Epithelial cell of prostate (primary cell): Measurements from ENCODE around the gene SECISBP2L.
A peak's percentile ranks its signal among the peaks of the same experiment; 100 is the strongest.

Source experiments
- DNase-seq: peaks from one replicate; pipeline ENCODE4 v3.0.0-alpha.2; 2011; ENCODE audit warnings: low read depth, low spot score
- H3K27ac ChIP-seq: fragments of 450-650 bp; 2 replicates; pipeline ENCODE4 v1.5.1; 2017; ENCODE audit warnings: mild to moderate bottlenecking

The SECISBP2L gene

GRCh38 chr15:49062900-49063299 is 16.7 kb upstream of the SECISBP2L start:
- DNase-seq = no peak
- H3K27ac ChIP-seq = no peak overlapping the region

GRCh38 chr15:49060710-49061495 is 14.7 kb upstream of the SECISBP2L start:
- DNase-seq = no peak
- H3K27ac ChIP-seq = no peak overlapping the region

DNA sequence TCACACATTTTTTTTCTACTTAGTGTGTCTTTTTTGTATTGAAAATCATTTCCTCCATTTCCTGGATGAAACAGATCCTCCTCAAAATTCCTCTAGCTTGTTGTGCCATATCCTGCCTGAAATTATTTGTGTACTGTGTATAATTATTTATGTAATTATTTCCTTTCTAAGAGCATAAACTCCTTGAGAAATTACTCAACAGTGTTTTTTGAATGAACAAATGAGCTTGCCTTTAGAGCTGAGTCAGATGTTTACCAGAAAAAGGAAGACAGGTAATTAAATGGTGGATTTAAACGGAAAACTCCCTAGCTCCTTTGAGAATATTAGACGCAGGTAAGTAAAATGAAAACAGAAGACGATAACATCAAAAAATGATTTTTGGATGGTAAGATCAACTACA is 13.2 kb upstream of the SECISBP2L start:
- DNase-seq = no peak

GRCh38 chr15:49058559-49058958 is 12.3 kb upstream of the SECISBP2L start:
- DNase-seq = no peak

More for the DNA sequence above, 13.2 kb upstream of the SECISBP2L start:
- H3K27ac ChIP-seq = no peak overlapping the region

GRCh38 chr15:49055630-49056029 is 9.4 kb upstream of the SECISBP2L start:
- no peak for DNase-seq
- H3K27ac ChIP-seq = no peak overlapping the region

More at GRCh38 chr15:49058559-49058958, 12.3 kb upstream of the SECISBP2L start:
- H3K27ac ChIP-seq = no peak overlapping the region

DNA sequence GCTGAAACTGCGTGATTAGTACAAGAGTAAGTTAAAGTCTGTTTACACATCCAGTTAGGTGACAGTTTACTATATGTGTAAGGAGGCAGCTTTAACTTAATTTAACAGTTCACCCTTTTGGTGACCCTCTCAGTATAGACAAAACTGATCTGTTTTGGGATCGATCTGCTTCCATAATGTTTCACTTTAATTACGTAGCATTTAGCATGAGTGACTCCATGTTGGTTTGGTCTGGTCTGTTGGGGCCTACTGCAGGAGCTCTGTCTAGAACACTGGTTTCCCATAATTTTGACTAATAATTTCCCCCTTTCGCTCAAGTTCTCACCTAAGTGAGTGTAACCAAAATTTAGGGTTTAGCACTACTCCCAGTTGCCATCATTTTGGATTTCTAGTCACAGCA is 6.4 kb upstream of the SECISBP2L start:
- DNase-seq = no peak
- no peak overlapping the region for H3K27ac ChIP-seq

GRCh38 chr15:49047456-49047855 is 1.2 kb upstream of the SECISBP2L start:
- H3K27ac ChIP-seq = no peak overlapping the region
- DNase-seq = no peak

GRCh38 chr15:49045751-49046219 is 461 bp downstream of the SECISBP2L start:
- peak overlapping the region; percentile 51 for H3K27ac ChIP-seq
- no peak for DNase-seq

- peak overlapping the region; percentile 51 for H3K27ac ChIP-seq
- DNase-seq = no peak
Measured at GRCh38 chr15:49044766-49045606, 1.3 kb downstream of the SECISBP2L start.

DNA sequence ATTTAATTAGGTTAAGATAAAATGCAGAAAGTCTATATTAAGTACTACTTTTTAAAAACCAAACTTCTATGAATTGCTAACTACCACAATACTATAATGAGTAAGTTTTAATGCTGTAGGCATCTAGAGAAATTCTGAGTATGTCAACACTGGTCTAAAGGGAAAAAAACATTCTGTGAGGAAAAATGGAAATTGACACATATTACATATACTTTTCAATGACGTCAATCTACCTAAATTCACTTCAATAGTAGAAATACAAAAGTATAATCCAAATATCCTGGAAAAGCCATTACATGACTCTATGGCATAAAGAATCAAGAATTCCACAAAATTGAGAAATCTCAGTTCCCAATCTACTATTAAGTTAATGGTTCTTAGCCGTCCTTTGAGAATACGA is 2.2 kb downstream of the SECISBP2L start:
- no peak overlapping the region for H3K27ac ChIP-seq
- DNase-seq = no peak

DNA sequence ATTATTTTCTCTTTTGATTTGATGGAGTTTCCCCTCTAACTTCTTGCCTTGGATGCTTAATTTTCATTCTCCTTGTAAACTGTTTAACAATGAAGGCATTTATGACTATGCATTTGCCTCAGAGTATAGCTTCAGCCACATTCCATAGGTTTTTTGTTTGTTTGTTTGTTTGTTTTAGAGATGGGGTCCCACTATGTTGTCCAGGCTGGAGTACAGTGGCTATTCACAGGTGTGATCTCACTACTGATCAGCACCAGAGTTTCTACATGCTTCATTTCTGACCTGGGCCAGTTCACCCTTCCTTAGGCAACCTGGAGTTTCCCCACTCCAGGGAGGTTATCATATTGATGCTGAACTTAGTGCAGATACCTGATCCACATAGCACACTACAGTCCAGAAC is 4.1 kb downstream of the SECISBP2L start:
- no peak for DNase-seq
- H3K27ac ChIP-seq = no peak overlapping the region

DNA sequence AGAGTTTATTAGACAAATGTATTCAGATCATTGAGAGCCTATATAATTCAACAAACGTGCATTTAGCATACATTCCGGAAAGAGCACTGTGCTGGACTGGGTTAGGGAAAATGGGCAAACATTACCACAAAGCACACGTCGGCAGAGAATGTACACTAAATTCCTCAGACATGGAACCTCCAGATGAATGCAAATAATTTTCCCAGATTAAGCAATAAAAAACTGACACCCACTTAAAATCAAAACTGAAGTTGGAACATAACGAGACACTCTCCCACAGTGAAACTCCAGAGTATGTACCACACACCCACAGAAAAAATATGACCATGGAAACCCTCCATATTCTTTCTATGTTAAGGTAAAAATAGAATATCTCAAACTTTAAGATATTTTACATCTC is 4.8 kb downstream of the SECISBP2L start:
- H3K27ac ChIP-seq = no peak overlapping the region
- no peak for DNase-seq

- H3K27ac ChIP-seq = no peak overlapping the region
- no peak for DNase-seq
Measured at GRCh38 chr15:49040151-49040550, 6.1 kb downstream of the SECISBP2L start.

- DNase-seq = no peak
Measured at GRCh38 chr15:49038382-49038781, 7.9 kb downstream of the SECISBP2L start.

GRCh38 chr15:49037546-49037940 is 8.7 kb downstream of the SECISBP2L start:
- no peak overlapping the region for H3K27ac ChIP-seq
- no peak for DNase-seq

More at GRCh38 chr15:49038382-49038781, 7.9 kb downstream of the SECISBP2L start:
- H3K27ac ChIP-seq = no peak overlapping the region

GRCh38 chr15:49036650-49037545 is 9.3 kb downstream of the SECISBP2L start:
- no peak for DNase-seq
- H3K27ac ChIP-seq = no peak overlapping the region

DNA sequence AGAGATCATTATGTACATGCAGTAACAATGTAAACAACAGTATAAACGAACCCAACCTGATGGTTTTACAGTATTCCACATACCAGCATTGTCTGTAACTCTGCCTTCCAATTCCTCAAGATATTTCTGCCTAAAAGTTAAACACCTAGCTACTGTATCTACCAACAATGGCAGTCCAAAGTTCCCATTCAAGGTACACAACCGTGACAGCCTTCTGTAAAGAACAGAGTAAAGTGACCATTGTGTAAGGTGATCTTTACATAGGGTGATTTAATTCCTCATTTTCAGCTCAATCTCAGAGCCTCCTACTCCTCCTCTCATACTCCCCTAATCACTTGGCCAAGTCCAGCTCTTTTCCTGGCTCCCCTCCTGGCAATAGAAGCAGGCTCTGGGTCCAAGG is 10.4 kb downstream of the SECISBP2L start:
- no peak for DNase-seq
- no peak overlapping the region for H3K27ac ChIP-seq

- no peak for DNase-seq
- H3K27ac ChIP-seq = no peak overlapping the region
Measured at GRCh38 chr15:49032601-49033145, 13.6 kb downstream of the SECISBP2L start.

DNA sequence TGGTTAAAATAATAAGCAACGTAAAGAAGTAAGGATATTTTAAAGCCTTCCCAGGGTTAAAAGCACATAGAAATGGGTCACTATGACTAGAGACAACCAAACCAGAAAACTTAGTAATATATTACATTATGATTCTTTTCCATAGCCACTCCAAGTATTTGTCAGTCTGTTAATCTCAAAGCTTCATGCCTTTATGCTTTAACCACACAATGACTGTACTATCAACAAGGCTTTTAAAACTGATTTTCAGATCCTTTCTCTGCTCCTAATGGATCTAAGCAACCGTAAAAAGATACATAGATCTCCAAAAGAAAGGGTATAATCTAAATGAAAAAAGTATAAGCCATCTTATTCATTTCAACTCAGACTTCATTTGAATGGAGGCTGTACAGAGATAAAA is 14.4 kb downstream of the SECISBP2L start:
- no peak for DNase-seq
- H3K27ac ChIP-seq = no peak overlapping the region

DNA sequence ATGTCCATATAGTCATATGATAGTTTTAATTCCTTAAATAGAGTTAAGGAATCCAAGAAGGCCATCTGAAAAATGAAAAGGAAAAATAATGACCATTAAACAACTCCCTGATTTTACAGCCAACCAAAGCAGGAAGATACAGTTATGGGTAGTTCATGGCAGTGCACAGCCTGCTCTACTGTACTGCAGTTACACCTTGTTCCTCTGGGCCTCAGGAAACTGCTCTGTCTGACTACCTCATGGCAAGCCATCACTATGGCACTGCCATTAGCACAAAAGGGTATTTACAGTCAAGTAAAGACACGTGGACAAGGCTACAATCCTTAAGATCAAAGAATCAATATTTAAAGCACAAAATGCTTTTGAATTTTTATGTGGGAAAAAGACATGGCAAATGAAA is 19.5 kb downstream of the SECISBP2L start:
- no peak overlapping the region for H3K27ac ChIP-seq
- DNase-seq = no peak
